Measurements from ENCODE around the gene KCNC1. TPM values are rescaled to one million over a fixed set of nuclear protein-coding genes. Genes with fewer than 3 reads are reported as not detected.

Gene KCNC1
- total and polyA plus RNA-seq, 2 of the 4 experiments (the other 2 are of a cell fraction) = 0.03 TPM; not detected in 1

DNA sequence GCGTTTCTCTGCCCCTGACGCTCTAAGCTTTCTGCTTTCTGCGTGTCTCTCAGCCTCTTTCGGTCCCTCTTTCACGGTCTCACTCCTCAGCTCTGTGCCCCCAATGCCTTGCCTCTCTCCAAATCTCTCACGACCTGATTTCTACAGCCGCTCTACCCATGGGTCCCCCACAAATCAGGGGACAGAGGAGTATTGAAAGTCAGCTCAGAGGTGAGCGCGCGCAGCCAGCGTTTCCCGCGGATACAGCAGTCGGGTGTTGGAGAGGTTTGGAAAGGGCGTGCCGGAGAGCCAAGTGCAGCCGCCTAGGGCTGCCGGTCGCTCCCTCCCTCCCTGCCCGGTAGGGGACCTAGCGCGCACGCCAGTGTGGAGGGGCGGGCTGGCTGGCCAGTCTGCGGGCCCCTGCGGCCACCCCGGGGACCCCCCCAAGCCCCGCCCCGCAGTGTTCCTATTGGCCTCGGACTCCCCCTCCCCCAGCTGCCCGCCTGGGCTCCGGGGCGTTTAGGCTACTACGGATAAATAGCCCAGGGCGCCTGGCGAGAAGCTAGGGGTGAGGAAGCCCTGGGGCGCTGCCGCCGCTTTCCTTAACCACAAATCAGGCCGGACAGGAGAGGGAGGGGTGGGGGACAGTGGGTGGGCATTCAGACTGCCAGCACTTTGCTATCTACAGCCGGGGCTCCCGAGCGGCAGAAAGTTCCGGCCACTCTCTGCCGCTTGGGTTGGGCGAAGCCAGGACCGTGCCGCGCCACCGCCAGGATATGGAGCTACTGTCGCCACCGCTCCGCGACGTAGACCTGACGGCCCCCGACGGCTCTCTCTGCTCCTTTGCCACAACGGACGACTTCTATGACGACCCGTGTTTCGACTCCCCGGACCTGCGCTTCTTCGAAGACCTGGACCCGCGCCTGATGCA, 15.3 kb upstream of the KCNC1 start, which contains the start of gene MYOD1:
Gene MYOD1, plus strand, starts transcription at position 544 of the 910 bp plus-strand sequence. Its CDS starts 212 bp downstream, at position 756.
- Histone ChIP-seq H3K23ac (ENCODE audit: low read depth, low read length) (no peak within 1 kb of the TSS), H2BK20ac (ENCODE audit: low read depth, low read length) (no peak within 1 kb of the TSS), H4K91ac (ENCODE audit: insufficient read depth, low read depth, low read length) (no peak within 1 kb of the TSS), H4K5ac (ENCODE audit: low read depth, low read length) (no peak within 1 kb of the TSS), H2BK120ac (ENCODE audit: low read depth, low read length) (no peak within 1 kb of the TSS), H2AK9ac (replicated peaks; ENCODE audit: low read depth, low read length, poor library complexity) (peak within 1 kb of the TSS; percentile 65), H3K79me1 (ENCODE audit: low read depth in 1 of 2, low read length in 2 of 2) (no peaks in the 10 kb centered on the region), H2BK15ac (ENCODE audit: low read depth, low read length) (no peak within 1 kb of the TSS), H3K4me2 (ENCODE audit: low read depth, low read length) (no peak within 1 kb of the TSS), H3K9me1 (ENCODE audit: insufficient read depth, low read length) (no peaks in the 10 kb centered on the region), H3K18ac (ENCODE audit: low read depth, low read length) (no peak within 1 kb of the TSS), H4K8ac (ENCODE audit: low read depth in 2 of 2, low read length in 2 of 2) (no peak within 1 kb of the TSS), H3K27me3 (ENCODE audit: control insufficient read depth, insufficient read depth, low read length) (peaks cover 77% of the 10 kb centered on the region), H3K14ac (replicated peaks; ENCODE audit: low read depth, low read length) (no peak within 1 kb of the TSS), H3K27ac (ENCODE audit: insufficient read depth, low read length) (no peak within 1 kb of the TSS), H4K20me1 (ENCODE audit: insufficient read depth, low read length) (no peaks in the 10 kb centered on the region), H3K4me1 (ENCODE audit: control insufficient read depth, insufficient read depth, low read length) (no peaks in the 10 kb centered on the region), H3K9me3 (ENCODE audit: control insufficient read depth, insufficient read depth, low read length) (no peaks in the 10 kb centered on the region), H3K4me3 (ENCODE audit: insufficient read depth, low read depth, low read length) (no peak within 1 kb of the TSS), H3K36me3 (ENCODE audit: control insufficient read depth, insufficient read depth, low read length) (no peaks in the 10 kb centered on the region), H3K56ac (ENCODE audit: extremely low read depth, insufficient read depth, low read length) (no peak within 1 kb of the TSS), H3K4ac (ENCODE audit: low read depth, low read length) (no peak within 1 kb of the TSS), H2BK5ac (ENCODE audit: low read depth, low read length, poor library complexity, severe bottlenecking) (no peak within 1 kb of the TSS), H2AFZ (replicated peaks; ENCODE audit: low read length, poor library complexity) (peak within 1 kb of the TSS; percentile 58), H3K9ac (ENCODE audit: low read depth, low read length) (no peak within 1 kb of the TSS), H2AK5ac (ENCODE audit: low read depth, low read length) (no peak within 1 kb of the TSS)
- ATAC-seq (ENCODE audit: low read depth) = no peak; the same call in 1 of the 2 replicates
- dilution Hi-C loops (cut with HindIII; ENCODE audit: low sequenced_read_pairs, unreplicated experiment) (no loop called here), intact Hi-C loops (cut with micrococcal nuclease) (no loop called here), in situ Hi-C loops (cut with MboI; ENCODE audit: low sequenced_read_pairs) (no loop called here)
- ChIA-PET POLR2A (ENCODE audit: unreplicated experiment) (no interaction called here), CTCF (interaction anchor here (1.1 to 1.5 kb wide), 2 partner anchors 12 to 121 kb away, joined by 3 to 5 read pairs; no protein-coding TSS in a partner anchor)
- BruUV-seq (replicated peaks) = no TSS peak
- 6% methylated on average over 28 of the region's 68 CpGs; no CpG with 5 or more reads in 1 of the 2 experiments for WGBS, 2 experiments (ENCODE audit: extremely low coverage in 2 of 2, insufficient read length in 1 of 2)
- DNase-seq = no peak
- TF ChIP-seq RFX5 (IDR thresholded peaks at IDR 0.05; ENCODE audit: low read depth, low read length) = no peak
- no peak for TF ChIP-seq POLR2A (IDR thresholded peaks at IDR 0.05; ENCODE audit: low read depth, low read length)
- TF ChIP-seq, protein P1, sequence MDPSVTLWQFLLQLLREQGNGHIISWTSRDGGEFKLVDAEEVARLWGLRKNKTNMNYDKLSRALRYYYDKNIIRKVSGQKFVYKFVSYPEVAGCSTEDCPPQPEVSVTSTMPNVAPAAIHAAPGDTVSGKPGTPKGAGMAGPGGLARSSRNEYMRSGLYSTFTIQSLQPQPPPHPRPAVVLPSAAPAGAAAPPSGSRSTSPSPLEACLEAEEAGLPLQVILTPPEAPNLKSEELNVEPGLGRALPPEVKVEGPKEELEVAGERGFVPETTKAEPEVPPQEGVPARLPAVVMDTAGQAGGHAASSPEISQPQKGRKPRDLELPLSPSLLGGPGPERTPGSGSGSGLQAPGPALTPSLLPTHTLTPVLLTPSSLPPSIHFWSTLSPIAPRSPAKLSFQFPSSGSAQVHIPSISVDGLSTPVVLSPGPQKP (IDR thresholded peaks at IDR 0.05; ENCODE audit: borderline replicate concordance, low read depth, low read length) = no peak
- TF ChIP-seq BHLHE40 (IDR thresholded peaks at IDR 0.05; ENCODE audit: low read depth, low read length) = no peak
- TF ChIP-seq NFE2L2 (IDR thresholded peaks at IDR 0.05; ENCODE audit: low read depth, low read length) = no peak
- TF ChIP-seq USF2 (IDR thresholded peaks at IDR 0.05; ENCODE audit: low read depth, low read length) = no peak
- TF ChIP-seq SMC3 (IDR thresholded peaks at IDR 0.05; ENCODE audit: low read depth, low read length) = no peak
- TF ChIP-seq MAFK (IDR thresholded peaks at IDR 0.05; ENCODE audit: low read depth, low read length) = no peak
- no peak for TF ChIP-seq RCOR1 (IDR thresholded peaks at IDR 0.05; ENCODE audit: insufficient replicate concordance, low read length)
- TF ChIP-seq MAZ (IDR thresholded peaks at IDR 0.05; ENCODE audit: borderline replicate concordance, low read depth, low read length) = no peak
- no peak for TF ChIP-seq CHD1 (IDR thresholded peaks at IDR 0.05; ENCODE audit: low read depth, low read length)
- no peak for TF ChIP-seq RAD21 (IDR thresholded peaks at IDR 0.05; ENCODE audit: low read length)
- TF ChIP-seq CEBPB (IDR thresholded peaks at IDR 0.05; ENCODE audit: low read depth, low read length) = no peak
- no peak for TF ChIP-seq MXI1 (IDR thresholded peaks at IDR 0.05; ENCODE audit: borderline replicate concordance, low read depth, low read length)
- no peak for TF ChIP-seq FOS (IDR thresholded peaks at IDR 0.05; ENCODE audit: low read depth, low read length)
